ENCODE results near the gene CHKB. TPM values are rescaled to one million over a fixed set of nuclear protein-coding genes. Genes with fewer than 3 reads are reported as not detected.
A peak's percentile ranks its signal among the peaks of the same experiment; 100 is the strongest.

Gene CHKB
- total and polyA plus RNA-seq, 2 donors: 65.6 to 299 TPM

DNA sequence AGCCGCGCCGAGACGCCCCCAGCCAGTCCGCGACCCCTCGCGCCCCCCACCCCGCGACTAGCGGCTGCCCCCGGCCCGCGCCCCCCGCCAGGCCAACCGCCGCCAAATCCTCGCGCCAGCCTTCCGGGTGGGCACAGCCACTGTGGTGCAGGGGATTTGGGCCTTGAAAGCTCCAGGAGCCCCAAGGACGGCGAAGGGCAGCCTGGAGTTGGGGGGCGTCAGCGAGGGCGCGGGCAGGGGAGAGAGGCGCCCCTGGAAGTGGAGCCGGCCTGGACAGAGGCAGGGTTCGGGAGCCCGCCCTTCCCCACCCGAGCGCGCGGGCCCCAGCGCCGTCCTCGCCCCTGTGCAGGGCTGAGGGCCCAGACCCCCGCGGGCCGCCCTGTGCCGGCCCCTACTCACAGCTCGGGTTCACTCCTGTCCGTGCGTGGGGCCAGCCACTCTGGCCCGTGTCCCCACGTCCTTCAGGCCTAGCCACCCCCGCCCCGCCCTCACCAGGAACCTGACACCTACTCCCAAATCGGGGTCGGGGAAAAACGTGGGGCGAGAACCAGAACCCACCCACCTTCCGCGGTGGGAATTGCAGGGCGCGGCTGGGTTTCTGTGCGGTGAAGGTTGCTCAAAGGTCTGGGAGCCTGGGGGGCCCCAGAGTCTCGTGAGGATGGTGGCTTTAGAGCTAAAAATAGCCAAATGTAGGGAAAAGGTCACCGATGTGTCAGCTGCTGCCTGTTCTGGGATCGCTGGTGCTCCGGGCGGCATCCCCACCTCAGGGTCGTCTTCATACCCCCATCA, 4.5 kb downstream of the CHKB start, which contains the start of gene CPT1B:
TSS of gene CPT1B (minus strand) at position 441 of the 789 bp plus-strand sequence. CDS start 512 bp downstream, outside the sequence.
- Histone ChIP-seq H3K4me1 (ENCODE audit: control insufficient read depth in 2 of 2, insufficient read depth in 2 of 2, low read length in 2 of 2) (peaks cover 3 to 15% of the 10 kb centered on the region in 2 donors), H3K36me3 (ENCODE audit: control insufficient read depth in 2 of 2, insufficient read depth in 2 of 2, low read length in 1 of 2) (peaks cover 16 to 22% of the 10 kb centered on the region in 2 donors), H3K9me3 (ENCODE audit: control insufficient read depth in 2 of 2, insufficient read depth in 1 of 2, low read length in 1 of 2) (no peaks in the 10 kb centered on the region), H3K27ac (ENCODE audit: low read depth in 1 of 2, low read length in 1 of 2) (peak within 1 kb of the TSS in 1 of 2 donors; percentile 32), H3K4me3 (ENCODE audit: low read length in 2 of 2) (no peak within 1 kb of the TSS), H3K27me3 (ENCODE audit: control insufficient read depth in 2 of 2, insufficient read depth in 1 of 2, low read length in 1 of 2) (peaks cover 0 to 26% of the 10 kb centered on the region in 2 donors)
- DNase-seq (ENCODE audit: low read depth in 6 of 9, low spot score in 9 of 9): no peak
- WGBS: 56% methylated on average over 63 of the region's 63 CpGs

DNA sequence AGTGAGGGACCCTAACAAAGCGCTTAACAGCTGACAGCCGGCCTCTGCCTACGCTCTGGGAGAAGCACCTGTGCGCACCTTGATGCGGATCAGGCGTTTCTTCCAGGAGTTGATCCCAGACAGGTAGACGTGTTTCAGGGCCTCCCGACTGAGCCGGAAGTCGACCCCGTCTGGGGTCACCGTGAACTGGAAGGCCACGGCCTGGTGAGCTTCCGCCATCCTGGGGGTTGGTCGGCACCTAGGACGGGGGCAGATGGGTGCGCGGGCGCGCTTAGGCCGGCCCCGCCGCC, 5.0 kb downstream of the CHKB start:
- no peak overlapping the region for H3K27ac ChIP-seq (ENCODE audit: low read depth in 1 of 2, low read length in 1 of 2)
- H3K4me3 ChIP-seq (ENCODE audit: low read length in 2 of 2): no peak overlapping the region
- peaks cover 3 to 15% of the 10 kb centered on the region in 2 donors for H3K4me1 ChIP-seq (ENCODE audit: control insufficient read depth in 2 of 2, insufficient read depth in 2 of 2, low read length in 2 of 2)
- H3K9me3 ChIP-seq (ENCODE audit: control insufficient read depth in 2 of 2, insufficient read depth in 1 of 2, low read length in 1 of 2): no peaks in the 10 kb centered on the region
- 58% methylated on average over 23 of the region's 23 CpGs for WGBS
- no peak for DNase-seq (ENCODE audit: low read depth in 6 of 9, low spot score in 9 of 9)
- peaks cover 0 to 26% of the 10 kb centered on the region in 2 donors for H3K27me3 ChIP-seq (ENCODE audit: control insufficient read depth in 2 of 2, insufficient read depth in 1 of 2, low read length in 1 of 2)
- H3K36me3 ChIP-seq (ENCODE audit: control insufficient read depth in 2 of 2, insufficient read depth in 2 of 2, low read length in 1 of 2): peaks cover 21 to 24% of the 10 kb centered on the region in 2 donors

DNA sequence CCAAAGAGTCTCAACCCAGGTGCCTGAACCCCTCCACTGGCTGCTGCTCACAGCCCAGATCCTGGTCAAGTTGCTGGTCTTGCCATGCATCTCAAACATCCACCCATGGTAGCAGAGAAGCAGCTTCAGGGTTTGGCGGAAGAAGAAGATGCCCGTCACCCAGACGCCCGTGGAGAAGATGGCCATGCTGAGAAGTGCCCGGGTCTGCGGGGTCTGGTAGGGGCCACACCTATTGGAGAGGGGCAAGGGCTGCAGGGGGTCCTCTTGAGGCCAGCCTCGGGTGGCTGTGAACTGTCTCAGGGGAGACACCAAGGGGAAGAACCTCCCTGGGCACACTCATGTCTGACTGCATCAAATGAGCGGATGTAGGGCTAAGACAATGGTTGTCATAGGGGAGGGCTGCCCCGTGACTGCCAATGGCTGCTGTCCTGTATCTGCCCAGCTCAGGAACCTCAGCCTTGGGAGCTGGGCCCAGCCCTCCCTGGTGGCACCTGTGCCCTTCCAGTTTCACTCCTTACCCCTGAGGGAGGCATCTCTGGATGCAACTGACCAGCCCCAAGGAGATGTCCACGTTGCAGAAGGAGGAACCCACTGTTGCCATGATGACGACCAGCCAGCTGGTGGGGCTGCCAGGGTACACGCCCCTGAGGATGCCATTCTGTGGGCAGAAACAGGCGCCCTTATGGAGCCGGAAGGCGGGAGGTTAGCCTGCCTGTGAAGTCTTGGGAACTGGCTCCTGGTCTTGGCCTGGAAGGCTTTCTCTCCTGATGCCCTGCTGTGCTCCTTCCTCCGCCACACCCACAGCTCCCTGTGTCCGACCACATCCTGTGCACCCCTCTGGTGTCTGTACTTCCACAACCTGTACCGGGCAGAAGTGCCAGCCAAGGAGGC, 5.6 kb downstream of the CHKB start:
- H3K36me3 ChIP-seq (ENCODE audit: control insufficient read depth in 2 of 2, insufficient read depth in 2 of 2, low read length in 1 of 2): peaks cover 22 to 25% of the 10 kb centered on the region in 2 donors
- no peak for DNase-seq (ENCODE audit: low read depth in 6 of 9, low spot score in 9 of 9)
- no peak overlapping the region for H3K4me3 ChIP-seq (ENCODE audit: low read length in 2 of 2)
- peaks cover 3 to 14% of the 10 kb centered on the region in 2 donors for H3K4me1 ChIP-seq (ENCODE audit: control insufficient read depth in 2 of 2, insufficient read depth in 2 of 2, low read length in 2 of 2)
- H3K9me3 ChIP-seq (ENCODE audit: control insufficient read depth in 2 of 2, insufficient read depth in 1 of 2, low read length in 1 of 2): no peaks in the 10 kb centered on the region
- WGBS: 87% methylated on average over 18 of the region's 18 CpGs
- H3K27ac ChIP-seq (ENCODE audit: low read depth in 1 of 2, low read length in 1 of 2): no peak overlapping the region
- peaks cover 0 to 26% of the 10 kb centered on the region in 2 donors for H3K27me3 ChIP-seq (ENCODE audit: control insufficient read depth in 2 of 2, insufficient read depth in 1 of 2, low read length in 1 of 2)

DNA sequence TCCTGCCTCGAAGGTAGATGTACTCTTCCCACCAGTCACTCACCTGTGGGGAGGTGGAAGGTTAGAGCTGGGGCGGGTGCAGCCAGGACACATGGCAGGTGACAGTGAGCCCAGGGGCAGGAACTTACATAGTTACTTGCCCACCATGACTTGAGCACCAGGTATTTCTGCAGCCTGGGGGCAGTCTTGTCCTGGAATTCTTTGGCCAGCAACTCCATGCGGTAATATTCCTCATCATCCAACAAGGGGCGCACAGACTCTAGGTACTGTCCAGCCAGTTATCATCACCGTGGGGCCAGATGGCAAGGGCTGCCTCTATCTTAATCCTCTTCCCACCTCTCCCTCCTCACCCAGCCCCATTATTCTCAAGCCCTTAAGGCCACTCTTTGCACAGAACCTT, 6.6 kb downstream of the CHKB start:
- Histone ChIP-seq H3K27me3 (ENCODE audit: control insufficient read depth in 2 of 2, insufficient read depth in 1 of 2, low read length in 1 of 2) (peaks cover 0 to 26% of the 10 kb centered on the region in 2 donors), H3K4me1 (ENCODE audit: control insufficient read depth in 2 of 2, insufficient read depth in 2 of 2, low read length in 2 of 2) (peaks cover 0 to 7% of the 10 kb centered on the region in 2 donors), H3K27ac (ENCODE audit: low read depth in 1 of 2, low read length in 1 of 2) (no peak overlapping the region), H3K4me3 (ENCODE audit: low read length in 2 of 2) (no peak overlapping the region), H3K36me3 (ENCODE audit: control insufficient read depth in 2 of 2, insufficient read depth in 2 of 2, low read length in 1 of 2) (peaks cover 23 to 25% of the 10 kb centered on the region in 2 donors), H3K9me3 (ENCODE audit: control insufficient read depth in 2 of 2, insufficient read depth in 1 of 2, low read length in 1 of 2) (no peaks in the 10 kb centered on the region)
- no peak for DNase-seq (ENCODE audit: low read depth in 6 of 9, low spot score in 9 of 9)
- 90% methylated on average over 5 of the region's 5 CpGs for WGBS

DNA sequence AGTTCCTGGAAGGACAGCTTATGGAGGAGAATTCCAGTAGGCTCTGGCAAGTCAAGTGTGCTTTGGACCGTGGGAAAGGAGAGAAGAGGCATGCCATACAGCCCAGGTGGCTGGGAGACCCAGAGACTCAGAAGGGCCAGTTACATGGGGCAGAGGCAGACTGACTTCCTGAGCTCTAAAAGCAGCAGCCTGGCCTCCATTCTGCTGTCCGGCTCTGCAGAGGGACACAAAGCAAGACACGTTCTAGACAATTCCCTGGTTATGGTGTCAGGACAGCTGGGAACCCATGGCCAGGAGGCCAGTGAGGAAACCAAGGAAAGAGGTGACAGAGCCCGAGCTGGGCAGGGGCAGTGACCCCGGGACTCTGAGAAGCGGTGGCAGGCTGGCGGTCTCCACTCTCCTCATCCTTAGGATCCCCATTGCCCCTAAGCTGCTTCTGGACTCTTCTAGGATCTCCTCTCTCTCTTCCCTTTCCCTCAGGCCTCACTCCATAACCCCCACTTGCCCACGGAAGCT, 7.2 kb downstream of the CHKB start:
- no peak for DNase-seq (ENCODE audit: low read depth in 6 of 9, low spot score in 9 of 9)
- Histone ChIP-seq H3K27ac (ENCODE audit: low read depth in 1 of 2, low read length in 1 of 2) (no peak overlapping the region), H3K27me3 (ENCODE audit: control insufficient read depth in 2 of 2, insufficient read depth in 1 of 2, low read length in 1 of 2) (peaks cover 0 to 26% of the 10 kb centered on the region in 2 donors), H3K4me3 (ENCODE audit: low read length in 2 of 2) (no peak overlapping the region), H3K36me3 (ENCODE audit: control insufficient read depth in 2 of 2, insufficient read depth in 2 of 2, low read length in 1 of 2) (peaks cover 20 to 29% of the 10 kb centered on the region in 2 donors), H3K9me3 (ENCODE audit: control insufficient read depth in 2 of 2, insufficient read depth in 1 of 2, low read length in 1 of 2) (no peaks in the 10 kb centered on the region), H3K4me1 (ENCODE audit: control insufficient read depth in 2 of 2, insufficient read depth in 2 of 2, low read length in 2 of 2) (peaks cover 0 to 7% of the 10 kb centered on the region in 2 donors)
- WGBS: 98% methylated on average over 8 of the region's 8 CpGs

DNA sequence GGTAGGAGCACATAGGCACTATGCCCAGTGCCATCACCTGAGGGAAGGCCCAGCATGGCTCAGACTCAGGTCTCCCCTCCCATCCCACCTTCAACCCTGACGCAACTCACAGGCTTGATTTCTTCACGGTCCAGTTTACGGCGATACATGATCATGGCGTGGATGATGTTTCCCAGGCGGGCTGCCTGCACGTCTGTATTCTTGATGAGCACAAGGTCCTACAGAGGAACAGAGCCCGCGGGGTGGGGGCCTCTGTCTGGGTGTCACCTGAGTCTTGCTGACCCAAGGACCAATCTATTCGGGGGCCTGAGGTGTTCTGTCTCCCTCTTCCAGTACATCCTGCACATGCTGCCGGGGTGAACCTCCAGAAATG, 8.3 kb downstream of the CHKB start:
- Histone ChIP-seq H3K36me3 (ENCODE audit: control insufficient read depth in 2 of 2, insufficient read depth in 2 of 2, low read length in 1 of 2) (peaks cover 17 to 30% of the 10 kb centered on the region in 2 donors), H3K4me1 (ENCODE audit: control insufficient read depth in 2 of 2, insufficient read depth in 2 of 2, low read length in 2 of 2) (peaks cover 0 to 7% of the 10 kb centered on the region in 2 donors), H3K9me3 (ENCODE audit: control insufficient read depth in 2 of 2, insufficient read depth in 1 of 2, low read length in 1 of 2) (no peaks in the 10 kb centered on the region), H3K4me3 (ENCODE audit: low read length in 2 of 2) (no peak overlapping the region), H3K27me3 (ENCODE audit: control insufficient read depth in 2 of 2, insufficient read depth in 1 of 2, low read length in 1 of 2) (peaks cover 0 to 26% of the 10 kb centered on the region in 2 donors), H3K27ac (ENCODE audit: low read depth in 1 of 2, low read length in 1 of 2) (no peak overlapping the region)
- DNase-seq (ENCODE audit: low read depth in 6 of 9, low spot score in 9 of 9): no peak
- 97% methylated on average over 11 of the region's 11 CpGs for WGBS

DNA sequence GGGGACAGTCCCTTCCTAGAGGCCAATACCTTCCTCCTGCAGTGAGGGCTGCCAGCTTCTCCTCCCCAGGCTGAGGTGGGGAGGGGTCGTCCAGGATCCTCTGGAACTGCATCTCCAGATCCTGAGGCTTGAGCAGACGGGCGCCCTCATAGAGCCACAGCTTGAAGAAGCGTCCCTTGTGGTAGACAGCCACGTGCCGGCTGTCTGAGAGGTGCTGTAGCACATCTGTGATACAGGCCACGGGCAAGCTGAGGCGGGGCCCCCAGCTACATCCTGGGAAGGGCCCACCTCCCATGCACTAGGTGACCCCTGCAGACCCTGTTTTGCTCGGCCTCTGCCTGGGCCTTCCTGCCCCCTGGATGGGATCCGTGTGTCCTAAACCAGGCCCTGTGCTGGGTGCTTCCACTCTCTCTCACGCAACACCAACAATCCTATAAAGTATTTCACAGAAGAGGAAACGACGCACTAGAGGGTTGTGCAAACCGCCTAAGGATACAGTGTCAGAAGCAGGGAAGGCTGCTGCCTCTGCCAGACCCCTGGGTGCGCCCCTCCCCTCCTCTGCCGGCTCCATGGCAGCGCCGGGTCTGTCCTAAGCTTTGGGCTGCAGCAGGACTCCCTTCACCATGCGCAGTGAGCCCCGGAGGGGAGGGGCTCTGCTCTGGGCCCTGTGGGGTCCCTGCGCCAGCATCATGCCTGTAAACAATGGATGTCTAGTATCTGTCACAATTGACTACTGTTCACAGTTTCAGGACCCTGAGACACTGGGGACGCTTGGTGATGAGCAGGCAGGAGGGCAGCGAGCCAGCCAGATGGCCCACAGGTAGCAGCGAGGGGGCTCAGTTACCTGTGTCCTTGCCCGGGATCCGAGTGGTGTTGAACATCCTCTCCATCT, 8.9 kb downstream of the CHKB start:
- WGBS: 95% methylated on average over 26 of the region's 26 CpGs
- Histone ChIP-seq H3K27ac (ENCODE audit: low read depth in 1 of 2, low read length in 1 of 2) (no peak overlapping the region), H3K4me1 (ENCODE audit: control insufficient read depth in 2 of 2, insufficient read depth in 2 of 2, low read length in 2 of 2) (peaks cover 0 to 7% of the 10 kb centered on the region in 2 donors), H3K4me3 (ENCODE audit: low read length in 2 of 2) (no peak overlapping the region), H3K36me3 (ENCODE audit: control insufficient read depth in 2 of 2, insufficient read depth in 2 of 2, low read length in 1 of 2) (peaks cover 17 to 26% of the 10 kb centered on the region in 2 donors), H3K27me3 (ENCODE audit: control insufficient read depth in 2 of 2, insufficient read depth in 1 of 2, low read length in 1 of 2) (peaks cover 0 to 21% of the 10 kb centered on the region in 2 donors), H3K9me3 (ENCODE audit: control insufficient read depth in 2 of 2, insufficient read depth in 1 of 2, low read length in 1 of 2) (no peaks in the 10 kb centered on the region)
- no peak for DNase-seq (ENCODE audit: low read depth in 6 of 9, low spot score in 9 of 9)

DNA sequence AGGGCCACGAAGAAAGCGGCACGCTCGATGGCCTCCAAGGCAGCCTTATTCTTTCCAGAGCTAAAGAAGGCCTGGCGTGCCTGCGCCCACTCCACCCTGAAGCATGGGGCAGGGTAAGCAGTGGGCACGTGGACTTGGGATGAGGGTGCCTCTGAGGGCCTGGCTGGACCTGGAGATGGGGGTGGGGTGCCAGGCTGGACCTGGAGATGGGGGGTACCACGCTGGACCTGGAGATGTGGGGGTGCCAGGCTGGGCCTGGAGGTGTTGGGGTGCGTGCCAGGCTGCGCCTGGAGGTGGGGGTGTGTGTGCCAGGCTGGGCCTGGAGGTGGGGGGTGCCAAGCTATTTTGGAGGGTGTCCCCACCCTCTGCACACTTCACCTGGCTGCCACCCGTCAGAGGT, 9.7 kb downstream of the CHKB start:
- Histone ChIP-seq H3K4me3 (ENCODE audit: low read length in 2 of 2) (no peak overlapping the region), H3K27ac (ENCODE audit: low read depth in 1 of 2, low read length in 1 of 2) (no peak overlapping the region), H3K36me3 (ENCODE audit: control insufficient read depth in 2 of 2, insufficient read depth in 2 of 2, low read length in 1 of 2) (peaks cover 16 to 28% of the 10 kb centered on the region in 2 donors), H3K4me1 (ENCODE audit: control insufficient read depth in 2 of 2, insufficient read depth in 2 of 2, low read length in 2 of 2) (peaks cover 0 to 4% of the 10 kb centered on the region in 2 donors), H3K27me3 (ENCODE audit: control insufficient read depth in 2 of 2, insufficient read depth in 1 of 2, low read length in 1 of 2) (peaks cover 0 to 14% of the 10 kb centered on the region in 2 donors), H3K9me3 (ENCODE audit: control insufficient read depth in 2 of 2, insufficient read depth in 1 of 2, low read length in 1 of 2) (no peaks in the 10 kb centered on the region)
- WGBS: 98% methylated on average over 11 of the region's 11 CpGs
- no peak for DNase-seq (ENCODE audit: low read depth in 6 of 9, low spot score in 9 of 9)

Measured in thymus (tissue), 11 donors.